ENCODE results near the gene YBX3.
"Not testable (repeated sequence)": the region's sequence is repeated elsewhere in the genome, so short reads cannot be mapped to it uniquely, and the experiment has no call there.

Gene YBX3

GRCh38 chr12:10722905-10723746 is at the start of gene YBX3:
Gene YBX3, minus strand, starts transcription at chr12:10723323. Its CDS starts 212 bp downstream, at chr12:10723111.
- Mint-ChIP-seq H3K27ac (peak within 1 kb of the TSS; percentile 99), H3K4me1 (peaks cover 47% of the 10 kb centered on the region)
- DNase-seq = peak; percentile 71 to 72

GRCh38 chr12:10771132-10771733 is 48.1 kb upstream of the YBX3 start:
- H3K27me3 Mint-ChIP-seq = peaks cover 54% of the 10 kb centered on the region
- no peaks in the 10 kb centered on the region for H3K9me3 Mint-ChIP-seq
- H3K4me1 Mint-ChIP-seq = no peaks in the 10 kb centered on the region
- DNase-seq (no peak), ATAC-seq (peak; percentile 66)
- no peak overlapping the region for H3K4me3 Mint-ChIP-seq
- no peak overlapping the region for H3K27ac Mint-ChIP-seq

More at GRCh38 chr12:10722905-10723746, at the start of gene YBX3:
- peak; percentile 66 for ATAC-seq
- Mint-ChIP-seq H3K9me3 (no peaks in the 10 kb centered on the region), H3K27me3 (peaks cover 10% of the 10 kb centered on the region), H3K4me3 (peak within 1 kb of the TSS; percentile 95 to 98)

DNA sequence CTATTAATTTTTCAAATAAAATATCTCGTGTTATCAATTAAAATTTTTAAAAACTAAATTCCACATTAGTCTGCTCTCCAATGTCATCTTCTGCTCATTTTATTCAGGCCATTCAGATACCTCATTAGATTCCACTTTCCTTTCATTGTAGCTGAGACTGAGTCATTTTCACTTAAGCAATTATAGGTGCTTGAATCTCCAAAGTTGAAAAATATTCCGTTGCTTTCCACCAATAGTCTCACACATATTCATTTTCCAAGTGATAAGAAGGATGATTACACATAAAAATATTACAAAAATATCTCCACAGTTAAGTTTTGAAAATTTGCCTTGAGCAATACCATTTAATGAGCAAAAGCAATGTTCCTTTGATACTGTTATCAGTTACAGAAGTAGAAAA is 36.5 kb upstream of the YBX3 start:
- no peak for ATAC-seq
- no peaks in the 10 kb centered on the region for H3K4me1 Mint-ChIP-seq
- peaks cover 12 to 18% of the 10 kb centered on the region in 2 donors for H3K9me3 Mint-ChIP-seq
- DNase-seq = no peak
- peaks cover 62% of the 10 kb centered on the region for H3K27me3 Mint-ChIP-seq
- no peak overlapping the region for H3K27ac Mint-ChIP-seq
- H3K4me3 Mint-ChIP-seq = no peak overlapping the region

- no peak for DNase-seq
- no peaks in the 10 kb centered on the region for H3K4me1 Mint-ChIP-seq
- no peak overlapping the region for H3K4me3 Mint-ChIP-seq
- H3K27me3 Mint-ChIP-seq = peaks cover 63% of the 10 kb centered on the region
- H3K9me3 Mint-ChIP-seq = peaks cover 12 to 18% of the 10 kb centered on the region in 2 donors
- no peak for ATAC-seq
- H3K27ac Mint-ChIP-seq = no peak overlapping the region
Observed at GRCh38 chr12:10756194-10756593, 33.1 kb upstream of the YBX3 start.

DNA sequence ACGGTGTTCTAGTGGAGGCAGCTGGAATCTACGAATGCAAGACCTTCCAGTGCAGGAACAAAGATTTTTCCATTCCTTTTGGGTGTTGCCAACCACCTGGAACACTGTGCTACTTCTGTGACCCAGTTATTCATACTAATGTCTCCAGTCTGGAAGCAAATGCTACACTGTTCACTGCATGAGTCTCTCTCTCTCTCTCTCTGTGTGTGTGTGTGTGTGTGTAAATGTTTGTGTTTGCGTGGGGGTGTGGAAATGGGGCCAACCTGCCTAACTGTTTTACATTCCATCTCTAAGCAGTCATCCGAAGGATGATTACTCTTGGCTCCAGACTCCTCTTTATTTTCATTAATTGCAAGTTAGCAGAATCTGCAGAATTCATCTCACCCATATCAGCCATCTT is 29.9 kb upstream of the YBX3 start:
- Mint-ChIP-seq H3K9me3 (peaks cover 12 to 18% of the 10 kb centered on the region in 2 donors), H3K4me3 (no peak overlapping the region), H3K4me1 (peaks cover 11% of the 10 kb centered on the region), H3K27me3 (peaks cover 44% of the 10 kb centered on the region), H3K27ac (no peak overlapping the region)
- DNase-seq (no peak), ATAC-seq (no peak)

DNA sequence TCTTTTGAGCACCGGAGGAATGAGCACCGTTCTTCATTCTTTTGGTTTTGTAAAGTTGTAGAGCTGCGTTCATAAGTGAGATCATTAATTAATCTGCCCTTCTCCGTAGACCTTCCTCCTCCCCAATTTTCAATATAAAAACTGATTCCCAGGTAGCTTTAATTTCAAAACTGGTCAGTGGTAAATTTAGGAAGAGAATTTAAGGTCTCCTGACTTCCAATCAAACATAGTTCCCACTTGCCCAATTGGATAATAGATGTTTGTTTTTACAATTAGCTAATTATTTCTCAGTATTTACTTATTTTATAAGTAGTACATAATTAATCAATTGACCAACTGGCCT is 27.2 kb upstream of the YBX3 start:
- Mint-ChIP-seq H3K27ac (no peak overlapping the region), H3K27me3 (peaks cover 51% of the 10 kb centered on the region), H3K4me3 (peak overlapping the region; percentile 23 to 74), H3K4me1 (peaks cover 11% of the 10 kb centered on the region), H3K9me3 (peaks cover 0 to 4% of the 10 kb centered on the region in 2 donors)
- ATAC-seq (no peak), DNase-seq (no peak)

GRCh38 chr12:10749700-10750384 is 26.7 kb upstream of the YBX3 start:
- peaks cover 11% of the 10 kb centered on the region for H3K4me1 Mint-ChIP-seq
- peak overlapping the region; percentile 65 to 74 for H3K4me3 Mint-ChIP-seq
- H3K27ac Mint-ChIP-seq = peak overlapping the region in 1 of 2 donors; percentile 12
- no peaks in the 10 kb centered on the region for H3K9me3 Mint-ChIP-seq
- ATAC-seq = peak; percentile 83
- H3K27me3 Mint-ChIP-seq = peaks cover 53% of the 10 kb centered on the region
- peak; percentile 68 to 74 for DNase-seq

DNA sequence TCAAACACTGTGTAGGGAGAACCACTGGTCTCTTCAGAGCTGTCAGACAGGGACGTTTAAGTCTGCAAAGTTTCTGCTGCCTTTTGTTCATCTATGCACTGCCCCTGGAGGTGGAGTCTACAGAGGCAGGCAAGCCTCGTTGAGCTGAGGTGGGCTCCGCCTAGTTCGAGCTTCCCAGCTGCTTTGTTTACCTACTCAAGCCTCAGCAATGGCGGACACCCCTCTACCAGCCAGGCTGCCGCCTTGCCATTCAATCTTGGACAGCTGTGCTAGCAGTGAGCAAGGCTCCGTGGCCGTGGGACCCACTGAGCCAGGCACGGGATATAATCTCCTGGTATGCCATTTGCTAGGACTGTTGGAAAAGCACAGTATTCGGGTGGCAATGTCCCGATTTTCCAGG is 24.6 kb upstream of the YBX3 start:
- no peak for ATAC-seq
- Mint-ChIP-seq H3K4me3 (no peak overlapping the region), H3K27ac (no peak overlapping the region), H3K27me3 (peaks cover 56% of the 10 kb centered on the region), H3K9me3 (no peaks in the 10 kb centered on the region), H3K4me1 (peaks cover 11% of the 10 kb centered on the region)
- no peak for DNase-seq

DNA sequence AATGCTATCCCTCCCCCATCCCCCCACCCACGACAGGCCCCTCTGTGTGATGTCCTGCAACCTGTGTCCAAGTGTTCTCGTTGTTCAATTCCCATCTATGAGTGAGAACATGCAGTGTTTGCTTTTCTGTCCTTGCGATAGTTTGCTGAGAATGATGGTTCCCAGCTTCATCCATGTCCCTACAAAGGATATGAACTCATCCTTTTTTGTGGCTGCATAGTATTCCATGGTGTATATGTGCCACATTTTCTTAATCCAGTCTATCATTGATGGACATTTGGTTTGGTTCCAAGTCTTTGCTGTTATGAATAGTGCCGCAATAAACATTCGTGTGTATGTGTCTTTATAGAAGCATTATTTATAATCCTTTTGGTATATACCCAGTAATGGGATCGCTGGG is 20.3 kb upstream of the YBX3 start:
- not testable (repeated sequence) for H3K4me1 Mint-ChIP-seq, ATAC-seq, H3K4me3 Mint-ChIP-seq, DNase-seq, H3K27ac Mint-ChIP-seq, H3K9me3 Mint-ChIP-seq
- peaks cover 35% of the 10 kb centered on the region for H3K27me3 Mint-ChIP-seq

GRCh38 chr12:10741845-10742244 is 18.7 kb upstream of the YBX3 start:
- DNase-seq (no peak), ATAC-seq (no peak)
- no peaks in the 10 kb centered on the region for H3K9me3 Mint-ChIP-seq
- H3K27ac Mint-ChIP-seq = no peak overlapping the region
- peaks cover 20% of the 10 kb centered on the region for H3K27me3 Mint-ChIP-seq
- H3K4me3 Mint-ChIP-seq = no peak overlapping the region
- peaks cover 7% of the 10 kb centered on the region for H3K4me1 Mint-ChIP-seq

DNA sequence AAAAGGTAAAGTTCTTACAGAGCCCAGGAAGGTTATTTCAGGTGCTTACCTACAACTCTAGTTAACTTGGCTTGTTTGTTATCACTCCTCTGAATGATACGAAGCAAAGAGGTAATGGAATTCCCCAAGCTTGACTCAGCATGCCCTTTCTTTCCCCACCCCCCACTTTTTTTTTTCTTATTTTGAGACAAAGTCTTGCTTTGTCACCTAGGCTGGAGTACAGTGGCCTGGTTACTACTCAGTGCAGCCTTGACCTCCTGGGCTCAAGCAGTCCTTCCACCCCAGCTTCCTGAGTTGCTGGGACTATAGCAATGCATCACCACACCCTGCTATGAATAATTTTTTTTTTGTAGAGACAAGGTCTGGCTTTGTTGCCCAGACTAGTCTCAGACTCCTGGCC is 17.1 kb upstream of the YBX3 start:
- Mint-ChIP-seq H3K9me3 (no peaks in the 10 kb centered on the region), H3K4me1 (peaks cover 14% of the 10 kb centered on the region), H3K27ac (no peak overlapping the region), H3K27me3 (peaks cover 8% of the 10 kb centered on the region), H3K4me3 (no peak overlapping the region)
- no peak for DNase-seq
- no peak for ATAC-seq

GRCh38 chr12:10739157-10740118 is 16.3 kb upstream of the YBX3 start:
- ATAC-seq (no peak), DNase-seq (no peak)
- Mint-ChIP-seq H3K4me3 (no peak overlapping the region), H3K27me3 (peaks cover under 1% of the 10 kb centered on the region), H3K9me3 (no peaks in the 10 kb centered on the region), H3K4me1 (peaks cover 18% of the 10 kb centered on the region), H3K27ac (no peak overlapping the region)

GRCh38 chr12:10737249-10737648 is 14.1 kb upstream of the YBX3 start:
- Mint-ChIP-seq H3K4me1 (peaks cover 18% of the 10 kb centered on the region), H3K27me3 (peaks cover 17% of the 10 kb centered on the region), H3K9me3 (no peaks in the 10 kb centered on the region), H3K27ac (no peak overlapping the region), H3K4me3 (no peak overlapping the region)
- ATAC-seq (no peak), DNase-seq (no peak)

DNA sequence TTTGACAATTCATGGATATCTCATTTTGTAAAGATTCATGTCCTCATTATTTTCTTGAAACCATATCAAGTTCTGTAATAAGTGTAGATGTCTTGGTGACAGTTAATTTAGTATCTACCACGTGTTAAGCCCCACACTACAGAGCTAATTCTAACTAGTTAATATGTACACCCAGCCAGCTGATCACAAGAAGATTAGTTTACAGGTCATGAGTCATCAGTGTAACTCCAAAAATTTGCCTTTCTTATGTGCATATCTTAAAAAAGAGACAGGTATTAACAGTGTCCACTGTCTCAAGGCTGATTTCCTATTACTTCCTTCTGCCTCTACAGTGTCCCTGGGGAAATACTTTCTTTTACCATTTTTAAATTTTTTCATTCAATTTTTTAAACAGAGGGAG is 13.3 kb upstream of the YBX3 start:
- DNase-seq = no peak
- Mint-ChIP-seq H3K9me3 (no peaks in the 10 kb centered on the region), H3K4me3 (no peak overlapping the region), H3K4me1 (peaks cover 18% of the 10 kb centered on the region), H3K27ac (no peak overlapping the region), H3K27me3 (peaks cover 18% of the 10 kb centered on the region)
- no peak for ATAC-seq

GRCh38 chr12:10735428-10735827 is 12.3 kb upstream of the YBX3 start:
- DNase-seq (no peak), ATAC-seq (peak; percentile 56)
- H3K27ac Mint-ChIP-seq = no peak overlapping the region
- H3K27me3 Mint-ChIP-seq = peaks cover 18% of the 10 kb centered on the region
- no peaks in the 10 kb centered on the region for H3K9me3 Mint-ChIP-seq
- H3K4me1 Mint-ChIP-seq = peaks cover 15% of the 10 kb centered on the region
- H3K4me3 Mint-ChIP-seq = no peak overlapping the region

All from stimulated activated naive CD8-positive, alpha-beta T cell treated with anti-CD3 and anti-CD28 coated beads, Interleukin-15, amount 100 ng/mL, for 72 hours (primary cell).